Left lung (tissue), 10 donors: ENCODE data around the gene FNDC3B. TPM values are rescaled to one million over a fixed set of nuclear protein-coding genes. Genes with fewer than 3 reads are reported as not detected.
A peak's percentile ranks its signal among the peaks of the same experiment; 100 is the strongest.

Experiments used
- ATAC-seq: fragments of 200-7000 bp; cut with Tn5 transposase; one replicate; pipeline ENCODE4 v1.9.1; 2020; ENCODE audit warnings: moderate library complexity
- DNase-seq, 4 donors: peaks; one replicate each; pipeline ENCODE4 v3.0.0-alpha.2; 2013 to 2020
- H3K27ac ChIP-seq, 2 donors: fragments of 200-600 bp; sonication (generic) in 1 of 2; one replicate each; pipeline versions ENCODE4 v1.5.0 to v1.8.0; 2020 to 2021
- H3K27me3 ChIP-seq, 2 donors: fragments of 200-600 bp; sonication (generic) in 1 of 2; one replicate each; pipeline versions ENCODE4 v1.5.0 to v1.8.0; 2020 to 2021
- H3K36me3 ChIP-seq, 2 donors: fragments of 200-600 bp; sonication (generic) in 1 of 2; one replicate each; pipeline versions ENCODE4 v1.5.0 to v1.8.0; 2020 to 2021
- H3K4me1 ChIP-seq, 2 donors: fragments of 200-600 bp; one replicate each; pipeline ENCODE4 v1.8.0; 2021
- H3K4me3 ChIP-seq, 2 donors: fragments of 200-600 bp; sonication (generic) in 1 of 2; one replicate each; pipeline versions ENCODE4 v1.5.0 to v1.8.0; 2020 to 2021; ENCODE audit warnings: mild to moderate bottlenecking in 1 of 2
- H3K9me3 ChIP-seq, 2 donors: fragments of 200-600 bp; sonication (generic) in 1 of 2; one replicate each; pipeline versions ENCODE4 v1.5.0 to v1.8.0; 2020 to 2021
- CTCF ChIP-seq, 2 donors: fragments of 200-600 bp; sonication (generic) in 1 of 2; IDR thresholded peaks; one replicate each; pipeline versions ENCODE4 v1.5.0 to v1.8.0; 2021; ENCODE audit warnings: antibody characterized with exemption in 2 of 2
- intact Hi-C, 2 donors: fragments of 100-400 bp; cut with DNase I; formaldehyde crosslinking; loops; one replicate each; pipeline versions ENCODE4 v1.11.2 to v1.14.2; 2022
- polyA plus RNA-seq, 6 donors: library from polyadenylated mRNA; unstranded; fragments of 120-200 nt; gene quantifications; one replicate each; pipeline ENCODE4 v1.2.1, GENCODE V29; 2013; ENCODE audit not compliant: insufficient read length in 6 of 6
- total RNA-seq, 2 donors: library from RNA; stranded (reverse); fragmentation: NEBNext Ultra II Directional; extraction: Animal tissue kit (Norgen Biotek cat#: 25700); gene quantifications; one replicate each; pipeline ENCODE4 v1.2.1, GENCODE V29; 2021
- donor health status: DM: no; HTN: yes; CAD: no.
- donor health status: DM: no; HTN: no; CAD: no.

Gene FNDC3B
- total and polyA plus RNA-seq, 8 donors = 35.2 to 185 (median 42.3) TPM

- no peak for DNase-seq
- no peak for TF ChIP-seq CTCF (IDR thresholded peaks at IDR 0.05)
- H3K4me3 ChIP-seq = no peak overlapping the region
- peaks cover 15 to 66% of the 10 kb centered on the region in 2 donors for H3K4me1 ChIP-seq
- peaks cover 0 to 77% of the 10 kb centered on the region in 2 donors for H3K36me3 ChIP-seq
- peak overlapping the region in 1 of 2 donors; percentile 86 for H3K27ac ChIP-seq
- intact Hi-C loops = no loop called here
- H3K27me3 ChIP-seq = no peaks in the 10 kb centered on the region
- no peak for ATAC-seq
- no peaks in the 10 kb centered on the region for H3K9me3 ChIP-seq
Observed at GRCh38 chr3:172320468-172320867, 281.1 kb downstream of the FNDC3B start.

- DNase-seq = no peak
- Histone ChIP-seq H3K27ac (peak overlapping the region in 1 of 2 donors; percentile 86), H3K27me3 (no peaks in the 10 kb centered on the region), H3K9me3 (no peaks in the 10 kb centered on the region), H3K4me1 (peaks cover 13 to 60% of the 10 kb centered on the region in 2 donors), H3K4me3 (no peak overlapping the region), H3K36me3 (peaks cover 0 to 80% of the 10 kb centered on the region in 2 donors)
- TF ChIP-seq CTCF (IDR thresholded peaks at IDR 0.05) = no peak
- intact Hi-C loops = no loop called here
- ATAC-seq = no peak
Observed at GRCh38 chr3:172321035-172321434, 281.7 kb downstream of the FNDC3B start.

- intact Hi-C loops = no loop called here
- DNase-seq = no peak
- Histone ChIP-seq H3K4me1 (peaks cover 0 to 31% of the 10 kb centered on the region in 2 donors), H3K4me3 (no peak overlapping the region), H3K9me3 (no peaks in the 10 kb centered on the region), H3K27ac (peak overlapping the region in 1 of 2 donors; percentile 5), H3K36me3 (peaks cover 0 to 96% of the 10 kb centered on the region in 2 donors), H3K27me3 (no peaks in the 10 kb centered on the region)
- ATAC-seq = peak; percentile 57
- TF ChIP-seq CTCF (IDR thresholded peaks at IDR 0.05) = no peak
Observed at GRCh38 chr3:172323894-172324610, 284.7 kb downstream of the FNDC3B start.

- TF ChIP-seq CTCF (IDR thresholded peaks at IDR 0.05) = no peak
- Histone ChIP-seq H3K27me3 (no peaks in the 10 kb centered on the region), H3K36me3 (peaks cover 0 to 96% of the 10 kb centered on the region in 2 donors), H3K9me3 (no peaks in the 10 kb centered on the region), H3K27ac (peak overlapping the region in 1 of 2 donors; percentile 5), H3K4me3 (no peak overlapping the region), H3K4me1 (peaks cover 0 to 25% of the 10 kb centered on the region in 2 donors)
- intact Hi-C loops = no loop called here
- DNase-seq (peak in 1 of 4 donors; percentile 43), ATAC-seq (peak; percentile 8)
Observed at GRCh38 chr3:172324611-172325203, 285.3 kb downstream of the FNDC3B start.

GRCh38 chr3:172325461-172325860 lies 286.1 kb downstream of the FNDC3B start:
- ATAC-seq (no peak), DNase-seq (peak in 1 of 4 donors; percentile 45)
- TF ChIP-seq CTCF (IDR thresholded peaks at IDR 0.05) = no peak
- no peaks in the 10 kb centered on the region for H3K27me3 ChIP-seq
- H3K9me3 ChIP-seq = no peaks in the 10 kb centered on the region
- peaks cover 0 to 96% of the 10 kb centered on the region in 2 donors for H3K36me3 ChIP-seq
- H3K27ac ChIP-seq = peak overlapping the region in 1 of 2 donors; percentile 5
- intact Hi-C loops = no loop called here
- peaks cover 0 to 20% of the 10 kb centered on the region in 2 donors for H3K4me1 ChIP-seq
- H3K4me3 ChIP-seq = no peak overlapping the region
